Esophagus squamous epithelium (tissue), 4 donors: Measurements from ENCODE around the gene ZFP57.

ENCODE experiments used
- POLR2A ChIP-seq, 4 donors: fragments of 450-650 bp; IDR thresholded peaks; one replicate each; pipeline ENCODE4 v1.6.1; 2017; ENCODE audit warnings: antibody characterized with exemption in 4 of 4, mild to moderate bottlenecking in 4 of 4, moderate library complexity in 3 of 4
- TF ChIP-seq, protein P1 (sequence below), 6 experiments: fragments of 450-650 bp in 4 of 6; fragments of 200-600 bp in 2 of 6; sonication (generic) in 2 of 6; IDR thresholded peaks; one replicate each; pipeline ENCODE4 v1.5.1; 2016 to 2019; ENCODE audit warnings: antibody characterized with exemption in 6 of 6, mild to moderate bottlenecking in 4 of 6, moderate library complexity in 4 of 6

DNA sequence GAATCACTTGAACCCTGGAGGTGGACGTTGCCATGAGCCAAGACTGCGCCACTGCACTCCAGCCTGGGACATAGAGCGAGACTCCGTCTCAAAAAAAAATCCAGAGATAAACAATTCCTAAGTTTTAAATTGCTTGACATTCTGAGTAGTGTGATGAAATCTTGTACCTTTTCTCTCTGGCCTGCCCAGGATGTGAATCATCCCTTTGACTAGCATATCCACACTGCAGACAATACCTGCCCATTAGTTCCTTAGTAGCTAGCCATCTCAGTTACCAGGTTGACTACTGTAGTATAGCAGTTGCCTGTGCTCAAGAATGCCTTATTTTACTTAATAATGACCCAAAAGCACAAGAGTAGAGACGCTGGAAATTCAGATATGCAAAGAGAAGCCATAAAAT is 2.8 kb downstream of the ZFP57 start:
- TF ChIP-seq POLR2A (IDR thresholded peaks at IDR 0.05) = no peak
- TF ChIP-seq, protein P1, sequence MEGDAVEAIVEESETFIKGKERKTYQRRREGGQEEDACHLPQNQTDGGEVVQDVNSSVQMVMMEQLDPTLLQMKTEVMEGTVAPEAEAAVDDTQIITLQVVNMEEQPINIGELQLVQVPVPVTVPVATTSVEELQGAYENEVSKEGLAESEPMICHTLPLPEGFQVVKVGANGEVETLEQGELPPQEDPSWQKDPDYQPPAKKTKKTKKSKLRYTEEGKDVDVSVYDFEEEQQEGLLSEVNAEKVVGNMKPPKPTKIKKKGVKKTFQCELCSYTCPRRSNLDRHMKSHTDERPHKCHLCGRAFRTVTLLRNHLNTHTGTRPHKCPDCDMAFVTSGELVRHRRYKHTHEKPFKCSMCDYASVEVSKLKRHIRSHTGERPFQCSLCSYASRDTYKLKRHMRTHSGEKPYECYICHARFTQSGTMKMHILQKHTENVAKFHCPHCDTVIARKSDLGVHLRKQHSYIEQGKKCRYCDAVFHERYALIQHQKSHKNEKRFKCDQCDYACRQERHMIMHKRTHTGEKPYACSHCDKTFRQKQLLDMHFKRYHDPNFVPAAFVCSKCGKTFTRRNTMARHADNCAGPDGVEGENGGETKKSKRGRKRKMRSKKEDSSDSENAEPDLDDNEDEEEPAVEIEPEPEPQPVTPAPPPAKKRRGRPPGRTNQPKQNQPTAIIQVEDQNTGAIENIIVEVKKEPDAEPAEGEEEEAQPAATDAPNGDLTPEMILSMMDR (IDR thresholded peaks at IDR 0.05) = no peak
